HepG2 (cell line): ENCODE data around the gene CCT7. TPM values are rescaled to one million over a fixed set of nuclear protein-coding genes. Genes with fewer than 3 reads are reported as not detected.

Experiments
- FOXA1 ChIP-seq, 2 experiments: fragments of 450-650 bp in 1 of 2; sonication (generic) in 1 of 2; formaldehyde crosslinking in 1 of 2; IDR thresholded peaks; 2 replicates each; pipeline versions ENCODE4 v1.4.0 to v1.6.1; 2016 to 2020; ENCODE audit warnings: missing genetic modification reagents in 1 of 2
- HOXA9 ChIP-seq: sonication (generic); formaldehyde crosslinking; IDR thresholded peaks from 2 replicates; pipeline ENCODE4 v1.8.1; 2022; ENCODE audit warnings: missing genetic modification reagents, mild to moderate bottlenecking, moderate library complexity, borderline replicate concordance
- KDM5A ChIP-seq: fragments of 200-600 bp; sonication (generic); IDR thresholded peaks from 2 replicates; pipeline ENCODE4 v1.7.0; 2018; ENCODE audit warnings: antibody characterized with exemption, mild to moderate bottlenecking, low read length, borderline replicate concordance
- KLF15 ChIP-seq: sonication (generic); formaldehyde crosslinking; IDR thresholded peaks from 2 replicates; pipeline ENCODE4 v1.8.1; 2023; ENCODE audit warnings: borderline replicate concordance, mild to moderate bottlenecking, inconsistent platforms, missing genetic modification reagents, mixed read lengths
- NFRKB ChIP-seq: fragments of 450-650 bp; IDR thresholded peaks from 2 replicates; pipeline ENCODE4 v1.6.1; 2017
- NFYC ChIP-seq: IDR thresholded peaks from 2 replicates; pipeline ENCODE4 v1.6.1; 2016; ENCODE audit warnings: missing genetic modification reagents, missing compliant biosample characterization
- PITX1 ChIP-seq: sonication (generic); formaldehyde crosslinking; IDR thresholded peaks from 2 replicates; pipeline ENCODE4 v1.5.1; 2020; ENCODE audit warnings: mild to moderate bottlenecking, missing genetic modification reagents
- SMAD3 ChIP-seq: sonication (generic); formaldehyde crosslinking; IDR thresholded peaks from 2 replicates; pipeline ENCODE4 v1.4.0; 2020; ENCODE audit warnings: missing genetic modification reagents
- SMARCC2 ChIP-seq: fragments of 450-650 bp; IDR thresholded peaks from 2 replicates; pipeline ENCODE4 v1.6.1; 2017; ENCODE audit warnings: antibody characterized with exemption, mild to moderate bottlenecking
- ZMYM4 ChIP-seq: sonication (generic); formaldehyde crosslinking; IDR thresholded peaks from 2 replicates; pipeline ENCODE4 v1.8.1; 2023; ENCODE audit warnings: mild to moderate bottlenecking, missing genetic modification reagents
- ZNF253 ChIP-seq: sonication (generic); formaldehyde crosslinking; IDR thresholded peaks from 2 replicates; pipeline ENCODE4 v1.8.0; 2022; ENCODE audit warnings: mild to moderate bottlenecking, missing genetic modification reagents, borderline replicate concordance
- ZNF556 ChIP-seq: sonication (generic); formaldehyde crosslinking; IDR thresholded peaks from 2 replicates; pipeline ENCODE4 v1.4.0; 2020; ENCODE audit warnings: mild to moderate bottlenecking, missing genetic modification reagents, borderline replicate concordance
- ZNF788 ChIP-seq: sonication (generic); formaldehyde crosslinking; IDR thresholded peaks from 2 replicates; pipeline ENCODE4 v1.5.0; 2020; ENCODE audit warnings: mild to moderate bottlenecking, missing genetic modification reagents, borderline replicate concordance
- polyA plus RNA-seq, 8 experiments: library from polyadenylated mRNA; depleted of rRNA in 3 of 8; stranded (reverse) in 7 of 8; unstranded in 1 of 8; fragments of >200 nt; fragmentation: Illumina TruSeq in 4 of 8; extraction: Trizol in 4 of 8; gene quantifications; 2 replicates each; pipeline versions ENCODE4 v1.2.1 to v1.2.3, GENCODE V29; 2011 to 2016; ENCODE audit warnings: low read depth in 4 of 8, missing spikeins in 1 of 8, mixed read lengths in 1 of 8; ENCODE audit not compliant: insufficient read depth in 1 of 8
- total RNA-seq, 5 experiments: library from RNA; depleted of rRNA; stranded (reverse); fragments of >200 nt; fragmentation: Illumina TruSeq; extraction: Trizol; gene quantifications; 2 replicates each; pipeline ENCODE4 v1.2.3, GENCODE V29; 2016; ENCODE audit warnings: low read depth in 1 of 5
- TF ChIP-seq, protein P1 (sequence below): sonication (generic); formaldehyde crosslinking; IDR thresholded peaks from 2 replicates; pipeline ENCODE4 v1.4.0; 2020; ENCODE audit warnings: missing genetic modification reagents, mild to moderate bottlenecking, borderline replicate concordance
- TF ChIP-seq, protein P2 (sequence below): sonication (generic); formaldehyde crosslinking; IDR thresholded peaks from 2 replicates; pipeline ENCODE4 v1.4.0; 2020; ENCODE audit warnings: mild to moderate bottlenecking, missing genetic modification reagents
- TF ChIP-seq, protein P3 (sequence below): sonication (generic); formaldehyde crosslinking; IDR thresholded peaks from 2 replicates; pipeline ENCODE4 v1.8.1; 2022; ENCODE audit warnings: mild to moderate bottlenecking, missing genetic modification reagents

Gene CCT7
- total and polyA plus RNA-seq, 2 of the 13 experiments (the other 11 are each of a cell fraction or from before 2014, with no cell fraction given) = 347 to 517 TPM

DNA sequence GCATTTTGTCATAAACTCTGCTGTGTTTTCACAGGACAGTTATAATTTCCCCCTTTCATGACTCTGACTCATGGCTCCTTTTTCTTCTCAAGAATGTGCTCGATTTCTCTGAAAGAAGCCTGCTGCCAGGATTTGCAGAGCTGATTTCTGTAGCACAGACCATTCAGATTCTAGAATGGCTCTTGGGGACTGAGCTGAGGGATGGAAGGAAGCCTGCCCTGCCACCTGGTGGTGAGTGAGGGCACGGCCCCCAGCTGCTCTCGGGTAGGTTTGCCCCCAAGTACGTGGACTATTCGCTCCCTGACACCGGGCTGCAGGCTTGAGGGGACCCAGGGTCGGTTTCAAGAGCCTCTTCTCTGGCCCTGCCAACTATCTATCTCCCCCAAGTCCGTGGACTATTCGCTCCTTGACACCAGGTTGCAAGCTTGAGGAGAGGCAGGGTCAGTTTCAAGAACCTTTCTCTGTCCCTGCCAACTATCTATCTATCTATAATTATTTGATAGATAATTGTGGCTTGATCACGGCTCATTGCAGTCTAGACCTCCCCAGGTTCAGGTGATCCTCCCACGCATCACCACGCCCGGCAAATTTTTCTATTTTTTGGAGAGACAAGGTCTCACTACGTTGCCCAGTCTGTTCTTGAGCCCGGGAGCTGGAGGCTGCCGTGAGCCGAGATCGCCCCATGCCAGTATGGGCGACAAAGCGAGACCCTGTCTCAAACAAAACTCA, 21.5 kb upstream of the CCT7 start (continued):
- TF ChIP-seq ZNF556 (CRISPR knock-in tag) (0 out of 2 replicates have a peak, but pooled peaks have one; percentile 31), HOXA9 (CRISPR knock-in tag) (no peak), NFYC (CRISPR knock-in tag) (no peak), PITX1 (CRISPR knock-in tag) (peak; percentile 42; the same call in 1 of the 2 replicates), KDM5A (no peak), SMAD3 (CRISPR knock-in tag) (peak; percentile 63; the same call in 1 of the 2 replicates), NFRKB (no peak), FOXA1 (IDR thresholded peaks at IDR 0.05) (no peak), FOXA1 (CRISPR knock-in tag; IDR thresholded peaks at IDR 0.05) (no peak), SMARCC2 (no peak), ZNF788 (CRISPR knock-in tag) (peak; percentile 45; the same call in 1 of the 2 replicates), ZMYM4 (CRISPR knock-in tag) (peak; percentile 72; the same call in 1 of the 2 replicates), KLF15 (no peak), ZNF253 (CRISPR knock-in tag) (no peak)
- TF ChIP-seq, protein P1, sequence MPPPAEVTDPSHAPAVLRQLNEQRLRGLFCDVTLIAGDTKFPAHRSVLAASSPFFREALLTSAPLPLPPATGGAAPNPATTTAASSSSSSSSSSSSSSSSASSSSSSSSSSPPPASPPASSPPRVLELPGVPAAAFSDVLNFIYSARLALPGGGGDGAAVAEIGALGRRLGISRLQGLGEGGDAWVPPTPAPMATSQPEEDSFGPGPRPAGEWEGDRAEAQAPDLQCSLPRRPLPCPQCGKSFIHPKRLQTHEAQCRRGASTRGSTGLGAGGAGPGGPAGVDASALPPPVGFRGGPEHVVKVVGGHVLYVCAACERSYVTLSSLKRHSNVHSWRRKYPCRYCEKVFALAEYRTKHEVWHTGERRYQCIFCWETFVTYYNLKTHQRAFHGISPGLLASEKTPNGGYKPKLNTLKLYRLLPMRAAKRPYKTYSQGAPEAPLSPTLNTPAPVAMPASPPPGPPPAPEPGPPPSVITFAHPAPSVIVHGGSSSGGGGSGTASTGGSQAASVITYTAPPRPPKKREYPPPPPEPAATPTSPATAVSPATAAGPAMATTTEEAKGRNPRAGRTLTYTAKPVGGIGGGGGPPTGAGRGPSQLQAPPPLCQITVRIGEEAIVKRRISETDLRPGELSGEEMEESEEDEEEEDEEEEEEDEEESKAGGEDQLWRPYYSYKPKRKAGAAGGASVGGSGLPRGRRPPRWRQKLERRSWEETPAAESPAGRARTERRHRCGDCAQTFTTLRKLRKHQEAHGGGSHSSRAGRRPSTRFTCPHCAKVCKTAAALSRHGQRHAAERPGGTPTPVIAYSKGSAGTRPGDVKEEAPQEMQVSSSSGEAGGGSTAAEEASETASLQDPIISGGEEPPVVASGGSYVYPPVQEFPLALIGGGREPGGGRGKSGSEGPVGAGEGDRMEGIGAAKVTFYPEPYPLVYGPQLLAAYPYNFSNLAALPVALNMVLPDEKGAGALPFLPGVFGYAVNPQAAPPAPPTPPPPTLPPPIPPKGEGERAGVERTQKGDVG = no peak
- TF ChIP-seq, protein P2, sequence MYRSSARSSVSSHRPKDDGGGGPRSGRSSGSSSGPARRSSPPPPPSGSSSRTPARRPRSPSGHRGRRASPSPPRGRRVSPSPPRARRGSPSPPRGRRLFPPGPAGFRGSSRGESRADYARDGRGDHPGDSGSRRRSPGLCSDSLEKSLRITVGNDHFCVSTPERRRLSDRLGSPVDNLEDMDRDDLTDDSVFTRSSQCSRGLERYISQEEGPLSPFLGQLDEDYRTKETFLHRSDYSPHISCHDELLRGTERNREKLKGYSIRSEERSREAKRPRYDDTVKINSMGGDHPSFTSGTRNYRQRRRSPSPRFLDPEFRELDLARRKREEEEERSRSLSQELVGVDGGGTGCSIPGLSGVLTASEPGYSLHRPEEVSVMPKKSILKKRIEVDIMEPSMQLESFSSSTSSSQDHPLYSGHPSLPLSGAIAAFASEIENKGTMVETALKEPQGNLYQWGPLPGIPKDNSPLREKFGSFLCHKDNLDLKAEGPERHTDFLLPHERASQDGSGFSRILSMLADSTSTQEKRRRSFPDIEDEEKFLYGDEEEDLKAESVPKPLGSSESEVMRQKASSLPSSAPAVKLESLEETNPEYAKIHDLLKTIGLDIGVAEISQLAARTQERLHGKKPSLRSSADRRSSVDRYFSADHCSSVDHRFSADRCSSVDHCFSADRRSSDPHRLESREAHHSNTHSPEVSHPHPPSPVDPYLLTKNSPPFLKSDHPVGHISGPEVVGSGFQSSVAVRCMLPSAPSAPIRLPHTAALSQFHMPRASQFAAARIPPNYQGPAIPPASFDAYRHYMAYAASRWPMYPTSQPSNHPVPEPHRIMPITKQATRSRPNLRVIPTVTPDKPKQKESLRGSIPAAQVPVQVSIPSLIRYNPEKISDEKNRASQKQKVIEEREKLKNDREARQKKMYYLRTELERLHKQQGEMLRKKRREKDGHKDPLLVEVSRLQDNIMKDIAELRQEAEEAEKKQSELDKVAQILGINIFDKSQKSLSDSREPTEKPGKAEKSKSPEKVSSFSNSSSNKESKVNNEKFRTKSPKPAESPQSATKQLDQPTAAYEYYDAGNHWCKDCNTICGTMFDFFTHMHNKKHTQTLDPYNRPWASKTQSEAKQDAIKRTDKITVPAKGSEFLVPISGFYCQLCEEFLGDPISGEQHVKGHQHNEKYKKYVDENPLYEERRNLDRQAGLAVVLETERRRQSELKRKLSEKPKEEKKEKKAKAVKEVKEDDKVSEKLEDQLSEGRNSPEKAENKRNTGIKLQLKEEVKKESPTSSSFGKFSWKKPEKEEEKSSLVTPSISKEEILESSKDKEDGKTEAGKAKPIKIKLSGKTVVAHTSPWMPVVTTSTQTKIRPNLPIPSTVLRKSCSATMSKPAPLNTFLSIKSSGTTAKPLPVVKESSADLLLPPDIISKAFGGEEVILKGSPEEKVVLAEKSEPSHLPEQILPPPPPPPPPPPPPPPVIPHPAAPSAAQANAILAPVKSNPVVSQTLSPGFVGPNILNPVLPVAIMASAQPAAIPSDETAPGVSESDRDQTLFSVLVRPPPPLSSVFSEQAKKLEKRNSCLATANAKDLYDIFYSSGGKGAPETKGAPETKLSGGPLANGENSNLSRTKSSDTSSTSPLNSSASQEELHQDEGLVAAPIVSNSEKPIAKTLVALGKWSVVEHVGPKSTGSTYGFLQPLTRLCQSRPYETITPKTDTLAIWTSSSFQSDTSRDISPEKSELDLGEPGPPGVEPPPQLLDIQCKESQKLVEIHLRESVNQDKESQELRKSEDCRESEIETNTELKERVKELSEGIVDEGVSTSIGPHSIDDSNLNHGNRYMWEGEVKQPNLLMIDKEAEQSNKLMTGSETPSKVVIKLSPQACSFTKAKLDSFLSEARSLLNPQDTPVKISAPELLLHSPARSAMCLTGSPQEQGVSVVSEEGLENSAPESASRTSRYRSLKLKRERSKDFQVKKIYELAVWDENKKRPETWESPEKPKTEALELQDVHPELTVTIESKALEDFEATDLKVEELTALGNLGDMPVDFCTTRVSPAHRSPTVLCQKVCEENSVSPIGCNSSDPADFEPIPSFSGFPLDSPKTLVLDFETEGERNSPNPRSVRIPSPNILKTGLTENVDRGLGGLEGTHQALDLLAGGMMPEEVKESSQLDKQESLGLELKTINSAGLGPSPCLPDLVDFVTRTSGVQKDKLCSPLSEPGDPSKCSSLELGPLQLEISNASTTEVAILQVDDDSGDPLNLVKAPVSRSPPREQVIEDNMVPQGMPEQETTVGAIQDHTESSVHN = no peak; the same call in 1 of the 2 replicates
- TF ChIP-seq, protein P3, sequence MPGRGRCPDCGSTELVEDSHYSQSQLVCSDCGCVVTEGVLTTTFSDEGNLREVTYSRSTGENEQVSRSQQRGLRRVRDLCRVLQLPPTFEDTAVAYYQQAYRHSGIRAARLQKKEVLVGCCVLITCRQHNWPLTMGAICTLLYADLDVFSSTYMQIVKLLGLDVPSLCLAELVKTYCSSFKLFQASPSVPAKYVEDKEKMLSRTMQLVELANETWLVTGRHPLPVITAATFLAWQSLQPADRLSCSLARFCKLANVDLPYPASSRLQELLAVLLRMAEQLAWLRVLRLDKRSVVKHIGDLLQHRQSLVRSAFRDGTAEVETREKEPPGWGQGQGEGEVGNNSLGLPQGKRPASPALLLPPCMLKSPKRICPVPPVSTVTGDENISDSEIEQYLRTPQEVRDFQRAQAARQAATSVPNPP = 0 out of 2 replicates have a peak, but pooled peaks have one; percentile 18
